C4-2B (cell line): Measurements from ENCODE around the gene CLCN3.

Experiments
- ZFX ChIP-seq: fragments of 450-650 bp; IDR thresholded peaks from 2 replicates; pipeline ENCODE4 v1.6.1; 2017
- TF ChIP-seq, protein P1 (sequence below): fragments of 450-650 bp; conservative IDR thresholded peaks from 2 replicates; pipeline ENCODE4 v1.5.1; 2017; ENCODE audit warnings: mild to moderate bottlenecking

DNA sequence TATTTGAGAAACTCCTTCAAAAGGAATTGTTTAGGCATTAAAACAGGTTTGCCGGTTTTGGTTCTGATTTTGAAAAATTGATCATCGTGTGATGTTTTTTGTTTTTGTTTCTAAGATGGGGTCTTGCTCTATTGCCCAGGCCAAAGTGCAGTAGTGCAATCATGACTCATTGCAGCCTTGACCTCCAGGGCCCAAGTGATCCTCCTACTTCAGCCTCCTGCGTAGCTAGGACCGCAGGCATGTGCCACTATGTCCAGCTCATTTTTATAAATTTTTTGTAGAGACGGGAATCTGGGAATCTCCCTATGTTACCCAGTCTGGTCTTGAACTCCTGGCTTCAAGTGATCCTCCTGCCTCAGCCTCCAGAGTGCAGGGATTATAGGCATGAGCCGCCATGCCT is 35.0 kb downstream of the CLCN3 start:
- TF ChIP-seq, protein P1, sequence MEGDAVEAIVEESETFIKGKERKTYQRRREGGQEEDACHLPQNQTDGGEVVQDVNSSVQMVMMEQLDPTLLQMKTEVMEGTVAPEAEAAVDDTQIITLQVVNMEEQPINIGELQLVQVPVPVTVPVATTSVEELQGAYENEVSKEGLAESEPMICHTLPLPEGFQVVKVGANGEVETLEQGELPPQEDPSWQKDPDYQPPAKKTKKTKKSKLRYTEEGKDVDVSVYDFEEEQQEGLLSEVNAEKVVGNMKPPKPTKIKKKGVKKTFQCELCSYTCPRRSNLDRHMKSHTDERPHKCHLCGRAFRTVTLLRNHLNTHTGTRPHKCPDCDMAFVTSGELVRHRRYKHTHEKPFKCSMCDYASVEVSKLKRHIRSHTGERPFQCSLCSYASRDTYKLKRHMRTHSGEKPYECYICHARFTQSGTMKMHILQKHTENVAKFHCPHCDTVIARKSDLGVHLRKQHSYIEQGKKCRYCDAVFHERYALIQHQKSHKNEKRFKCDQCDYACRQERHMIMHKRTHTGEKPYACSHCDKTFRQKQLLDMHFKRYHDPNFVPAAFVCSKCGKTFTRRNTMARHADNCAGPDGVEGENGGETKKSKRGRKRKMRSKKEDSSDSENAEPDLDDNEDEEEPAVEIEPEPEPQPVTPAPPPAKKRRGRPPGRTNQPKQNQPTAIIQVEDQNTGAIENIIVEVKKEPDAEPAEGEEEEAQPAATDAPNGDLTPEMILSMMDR = no peak
- no peak for TF ChIP-seq ZFX
